ENCODE measurements around the gene NUTF2.

GRCh38 chr16:67833415-67834241 lies 13.1 kb upstream of the NUTF2 start:
- TF ChIP-seq CTCF (IDR thresholded peaks at IDR 0.05; ENCODE audit: low read length) (no peak), EZH2 (IDR thresholded peaks at IDR 0.05; ENCODE audit: borderline replicate concordance, low read length) (no peak)

Data from OCI-LY1 (cell line).